HepG2 (cell line): ENCODE data around the gene DLG5. TPM values are rescaled to one million over a fixed set of nuclear protein-coding genes. Genes with fewer than 3 reads are reported as not detected.

ENCODE experiments used
- ATAC-seq: fragments of 200-7000 bp; cut with Tn5 transposase; 3 replicates; pipeline ENCODE4 v1.9.1; 2020; ENCODE audit warnings: mild to moderate bottlenecking, moderate library complexity
- BruUV-seq: library from RNA; stranded (reverse); fragments of 400-500 nt; replicated peaks from 2 replicates; lab custom pipeline; 2021; lab: Mats Ljungman, UMichigan
- CTCF ChIA-PET: fragments of 300-600 bp; formaldehyde crosslinking; extraction: SDS; loops from one replicate; lab custom pipeline; 2021; ENCODE audit warnings: low total read pairs, inconsistent platforms, low intra/inter-chr PET ratio; lab: Yijun Ruan, JAX
- POLR2A ChIA-PET: fragments of 350-600 bp; sonication (Branson Sonifier 250); formaldehyde crosslinking; loops from one replicate; lab custom pipeline; 2020; ENCODE audit warnings: antibody characterized with exemption, inconsistent platforms; lab: Yijun Ruan, JAX
- DNase-seq: peaks from one replicate; pipeline ENCODE4 v3.0.0-alpha.2; 2015; ENCODE audit warnings: low spot score
- FAIRE-seq: peaks from 3 replicates; lab custom pipeline; 2011; peaks lifted over from hg19 to GRCh38; lab: Jason Lieb, UNC
- H2AFZ ChIP-seq: one replicate; pipeline ENCODE4 v1.6.1; 2011; ENCODE audit warnings: low read length, inconsistent platforms
- H3K27ac ChIP-seq: fragments of 300-600 bp; 3 replicates; pipeline ENCODE4 v1.8.0; 2011; ENCODE audit warnings: mixed run types, mild to moderate bottlenecking, mixed read lengths, low read length, inconsistent platforms; ENCODE audit not compliant: insufficient read depth; ENCODE audit errors: extremely low read length
- H3K27me3 ChIP-seq, 2 experiments: fragments of 200-600 bp in 1 of 2; 2 replicates in 1 of 2; 3 replicates in 1 of 2; pipeline versions ENCODE4 v1.6.0 to v1.8.0; 2011; ENCODE audit warnings: low read length in 2 of 2, mild to moderate bottlenecking in 2 of 2, moderate library complexity in 2 of 2, inconsistent platforms in 1 of 2; ENCODE audit not compliant: insufficient read depth in 2 of 2, control insufficient read depth in 1 of 2
- H3K36me3 ChIP-seq, 2 experiments: fragments of 200-600 bp in 1 of 2; replicated peaks in 1 of 2; 2 replicates in 1 of 2; 3 replicates in 1 of 2; pipeline versions ENCODE4 v1.5.1 to v1.8.0; 2011; ENCODE audit warnings: low read length in 2 of 2, inconsistent platforms in 1 of 2; ENCODE audit not compliant: insufficient read depth in 2 of 2, control insufficient read depth in 1 of 2
- H3K4me1 ChIP-seq: 2 replicates; pipeline ENCODE4 v1.5.1; 2012; ENCODE audit warnings: low read length, inconsistent platforms; ENCODE audit not compliant: insufficient read depth
- H3K4me2 ChIP-seq: 2 replicates; pipeline ENCODE4 v1.6.0; 2011; ENCODE audit warnings: low read depth, low read length, inconsistent platforms
- H3K4me3 ChIP-seq, 3 experiments: fragments of 200-600 bp in 1 of 3; sonication (generic), shearing (Covaris generic) in 1 of 3; replicated peaks in 1 of 3; 2 replicates each; pipeline ENCODE4 v1.5.1; 2011 to 2016; ENCODE audit warnings: low read length in 3 of 3, inconsistent platforms in 2 of 3, low read depth in 2 of 3, mild to moderate bottlenecking in 2 of 3, control low read depth in 1 of 3, mixed read lengths in 1 of 3; ENCODE audit not compliant: insufficient read depth in 1 of 3
- H3K79me2 ChIP-seq: one replicate; pipeline ENCODE4 v1.6.1; 2011; ENCODE audit warnings: low read length, inconsistent platforms; ENCODE audit not compliant: insufficient read depth
- H3K9ac ChIP-seq: 2 replicates; pipeline ENCODE4 v1.6.0; 2011; ENCODE audit warnings: mild to moderate bottlenecking, low read depth, low read length, inconsistent platforms; ENCODE audit not compliant: insufficient read depth
- H3K9me3 ChIP-seq: 2 replicates; pipeline ENCODE4 v1.5.1; 2012; ENCODE audit warnings: mild to moderate bottlenecking, low read length
- H4K20me1 ChIP-seq: 2 replicates; pipeline ENCODE4 v1.6.0; 2011; ENCODE audit warnings: inconsistent platforms, mild to moderate bottlenecking, low read length, moderate library complexity; ENCODE audit not compliant: insufficient read depth
- BHLHE40 ChIP-seq: IDR thresholded peaks from 2 replicates; pipeline ENCODE4 v1.6.1; 2011; ENCODE audit warnings: low read length, improper control_type of control experiment
- CEBPZ ChIP-seq: IDR thresholded peaks from 2 replicates; pipeline ENCODE4 v1.6.1; 2012; ENCODE audit warnings: low read length, improper control_type of control experiment
- GMEB2 ChIP-seq: IDR thresholded peaks from 2 replicates; pipeline ENCODE4 v1.6.1; 2016; ENCODE audit warnings: missing biosample characterization, missing genetic modification reagents, low read depth
- KAT2B ChIP-seq: fragments of 150-350 bp; IDR thresholded peaks from 2 replicates; pipeline ENCODE4 v1.6.1; 2014; ENCODE audit warnings: low read depth, low read length, borderline replicate concordance
- MAF1 ChIP-seq: sonication (generic); formaldehyde crosslinking; IDR thresholded peaks from 2 replicates; pipeline ENCODE4 v1.5.0; 2020; ENCODE audit warnings: missing genetic modification reagents, borderline replicate concordance
- MXD3 ChIP-seq: IDR thresholded peaks from 2 replicates; pipeline ENCODE4 v1.6.1; 2016; ENCODE audit warnings: mild to moderate bottlenecking, missing biosample characterization, missing genetic modification reagents
- RFXAP ChIP-seq: sonication (generic); formaldehyde crosslinking; IDR thresholded peaks from 2 replicates; pipeline ENCODE4 v1.4.0; 2020; ENCODE audit warnings: missing genetic modification reagents, borderline replicate concordance
- SP5 ChIP-seq: IDR thresholded peaks from 2 replicates; pipeline ENCODE4 v1.6.1; 2016; ENCODE audit warnings: low read depth, borderline replicate concordance
- ZNF138 ChIP-seq: sonication (generic); formaldehyde crosslinking; IDR thresholded peaks from 2 replicates; pipeline ENCODE4 v1.5.0; 2020; ENCODE audit warnings: mild to moderate bottlenecking, low read depth, missing genetic modification reagents
- ZNF407 ChIP-seq: sonication (generic); formaldehyde crosslinking; IDR thresholded peaks from one replicate; pipeline ENCODE4 v1.5.1; 2020; ENCODE audit warnings: mild to moderate bottlenecking, missing genetic modification reagents; ENCODE audit errors: not compliant biosample characterization
- ZSCAN29 ChIP-seq: sonication (generic); formaldehyde crosslinking; conservative IDR thresholded peaks from 2 replicates; pipeline ENCODE4 v1.4.0; 2020; ENCODE audit warnings: mild to moderate bottlenecking, missing genetic modification reagents
- WGBS: methylation state at CpG from one replicate; pipeline ENCODE4 v1.1.6; 2017; ENCODE audit warnings: low lambda C conversion rate; 5-methylcytosine and 5-hydroxymethylcytosine counted together
- in situ Hi-C: cut with HindIII; loops from 2 replicates; pipeline ENCODE4 v1.10.0; 2017; ENCODE audit warnings: low pct_unique_long_range_greater_than_20kb; ENCODE audit not compliant: extremely low pct_ligation_motif_present
- intact Hi-C: fragments of 100-400 bp; cut with micrococcal nuclease; formaldehyde crosslinking; loops from one replicate; pipeline ENCODE4 v1.10.0; 2022; ENCODE audit not compliant: unreplicated experiment
- polyA plus RNA-seq, 8 experiments: library from polyadenylated mRNA; depleted of rRNA in 3 of 8; stranded (reverse) in 7 of 8; unstranded in 1 of 8; fragments of >200 nt; fragmentation: Illumina TruSeq in 4 of 8; extraction: Trizol in 4 of 8; gene quantifications; 2 replicates each; pipeline versions ENCODE4 v1.2.1 to v1.2.3, GENCODE V29; 2011 to 2016; ENCODE audit warnings: low read depth in 4 of 8, missing spikeins in 1 of 8, mixed read lengths in 1 of 8; ENCODE audit not compliant: insufficient read depth in 1 of 8
- total RNA-seq, 5 experiments: library from RNA; depleted of rRNA; stranded (reverse); fragments of >200 nt; fragmentation: Illumina TruSeq; extraction: Trizol; gene quantifications; 2 replicates each; pipeline ENCODE4 v1.2.3, GENCODE V29; 2016; ENCODE audit warnings: low read depth in 1 of 5

The DLG5 gene
- total and polyA plus RNA-seq, 2 of the 13 experiments (the other 11 are each of a cell fraction or from before 2014, with no cell fraction given): 15.5 to 18.2 TPM

GRCh38 chr10:77817541-77817940 lies 109.0 kb downstream of the DLG5 start:
- no peaks in the 10 kb centered on the region for H3K79me2 ChIP-seq
- WGBS: 99% methylated on average over 11 of the region's 11 CpGs
- POLR2A ChIA-PET: no interaction called here

More at GRCh38 chr10:77817541-77817940, 109.0 kb downstream of the DLG5 start:
- peaks cover 42 to 87% of the 10 kb centered on the region in 2 experiments for H3K36me3 ChIP-seq
- H2AFZ ChIP-seq: no peak overlapping the region
- FAIRE-seq (no peak), ATAC-seq (no peak), DNase-seq (no peak)
- H3K27me3 ChIP-seq: no peaks in the 10 kb centered on the region
- no peaks in the 10 kb centered on the region for H3K9me3 ChIP-seq
- intact Hi-C loops: no loop called here
- no peak overlapping the region for H3K4me3 ChIP-seq
- CTCF ChIA-PET: no interaction called here
- in situ Hi-C loops: no loop called here
- H3K4me1 ChIP-seq: no peaks in the 10 kb centered on the region
- BruUV-seq: no TSS peak
- H3K9ac ChIP-seq: no peak overlapping the region
- no peak overlapping the region for H3K27ac ChIP-seq
- H4K20me1 ChIP-seq: no peaks in the 10 kb centered on the region
- no peak overlapping the region for H3K4me2 ChIP-seq
- TF ChIP-seq ZNF407 (CRISPR knock-in tag): no peak
- TF ChIP-seq RFXAP (CRISPR knock-in tag): no peak
- TF ChIP-seq ZSCAN29: no peak
- no peak for TF ChIP-seq ZNF138 (CRISPR knock-in tag)
- TF ChIP-seq MAF1: no peak
- no peak for TF ChIP-seq CEBPZ
- no peak for TF ChIP-seq MXD3 (CRISPR knock-in tag)
- no peak for TF ChIP-seq KAT2B
- no peak for TF ChIP-seq BHLHE40
- TF ChIP-seq SP5: no peak
- no peak for TF ChIP-seq GMEB2 (CRISPR knock-in tag)
- TF ChIP-seq, all 625 proteins: peak for 0
